Sigmoid colon (tissue), 4 donors: Measurements from ENCODE around the gene PHACTR3.

Source experiments
- EP300 ChIP-seq, 4 donors: sonication (generic); formaldehyde crosslinking; IDR thresholded peaks; one replicate each; pipeline ENCODE4 v1.6.1; 2017; ENCODE audit warnings: antibody characterized with exemption in 4 of 4
- POLR2A ChIP-seq, 2 donors: fragments of 450-650 bp; IDR thresholded peaks; one replicate each; pipeline ENCODE4 v1.6.1; 2016; ENCODE audit warnings: antibody characterized with exemption in 2 of 2, mild to moderate bottlenecking in 2 of 2, moderate library complexity in 2 of 2
- POLR2AphosphoS5 ChIP-seq, 4 donors: sonication (generic); formaldehyde crosslinking; IDR thresholded peaks; one replicate each; pipeline ENCODE4 v1.6.1; 2017; ENCODE audit warnings: antibody characterized with exemption in 4 of 4
- TF ChIP-seq, protein P1 (sequence below), 4 experiments: fragments of 450-650 bp in 3 of 4; fragments of 200-600 bp in 1 of 4; IDR thresholded peaks; one replicate each; pipeline ENCODE4 v1.5.1; 2016 to 2019; ENCODE audit warnings: antibody characterized with exemption in 4 of 4, mild to moderate bottlenecking in 3 of 4, moderate library complexity in 2 of 4

DNA sequence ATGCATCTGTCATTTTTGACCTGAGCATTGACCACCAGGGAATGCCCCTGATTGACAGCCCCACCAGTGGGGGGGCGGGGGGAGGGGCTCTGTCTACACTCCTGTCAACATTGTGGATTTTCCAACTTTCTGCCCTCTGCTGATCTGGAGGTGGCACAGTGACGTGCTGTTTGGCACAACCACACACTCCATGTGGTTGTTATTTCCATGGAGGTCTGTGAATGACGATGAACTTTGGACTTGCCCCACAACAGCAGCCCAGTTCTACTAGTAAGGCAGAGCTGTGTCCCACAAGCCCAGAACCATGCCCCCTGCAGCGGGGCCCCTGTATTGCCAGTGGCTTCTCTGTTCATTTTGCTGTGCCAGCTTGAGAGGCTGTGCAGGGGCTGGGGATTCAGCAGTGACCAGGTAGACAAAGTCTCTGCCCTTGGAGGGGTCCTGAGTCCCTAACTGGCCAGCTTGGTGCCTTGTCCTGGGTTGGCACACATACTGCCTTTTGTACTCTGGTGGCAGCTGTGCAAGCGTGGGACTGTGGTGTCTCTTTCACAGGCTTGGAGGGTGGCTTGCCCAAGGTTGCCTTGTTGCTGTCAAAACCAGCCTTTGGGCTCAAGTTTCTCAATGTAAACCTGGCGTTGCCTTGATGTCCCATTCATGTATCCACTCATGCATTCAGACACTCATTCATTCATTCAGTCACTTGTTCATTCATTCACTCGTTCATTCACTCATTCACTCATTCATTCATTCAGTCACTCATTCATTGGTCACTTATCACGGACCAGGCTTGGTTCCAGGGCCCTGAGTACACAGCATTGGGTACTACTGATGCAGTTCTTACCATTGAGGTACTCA, 220.6 kb downstream of the PHACTR3 start:
- TF ChIP-seq, protein P1, sequence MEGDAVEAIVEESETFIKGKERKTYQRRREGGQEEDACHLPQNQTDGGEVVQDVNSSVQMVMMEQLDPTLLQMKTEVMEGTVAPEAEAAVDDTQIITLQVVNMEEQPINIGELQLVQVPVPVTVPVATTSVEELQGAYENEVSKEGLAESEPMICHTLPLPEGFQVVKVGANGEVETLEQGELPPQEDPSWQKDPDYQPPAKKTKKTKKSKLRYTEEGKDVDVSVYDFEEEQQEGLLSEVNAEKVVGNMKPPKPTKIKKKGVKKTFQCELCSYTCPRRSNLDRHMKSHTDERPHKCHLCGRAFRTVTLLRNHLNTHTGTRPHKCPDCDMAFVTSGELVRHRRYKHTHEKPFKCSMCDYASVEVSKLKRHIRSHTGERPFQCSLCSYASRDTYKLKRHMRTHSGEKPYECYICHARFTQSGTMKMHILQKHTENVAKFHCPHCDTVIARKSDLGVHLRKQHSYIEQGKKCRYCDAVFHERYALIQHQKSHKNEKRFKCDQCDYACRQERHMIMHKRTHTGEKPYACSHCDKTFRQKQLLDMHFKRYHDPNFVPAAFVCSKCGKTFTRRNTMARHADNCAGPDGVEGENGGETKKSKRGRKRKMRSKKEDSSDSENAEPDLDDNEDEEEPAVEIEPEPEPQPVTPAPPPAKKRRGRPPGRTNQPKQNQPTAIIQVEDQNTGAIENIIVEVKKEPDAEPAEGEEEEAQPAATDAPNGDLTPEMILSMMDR (IDR thresholded peaks at IDR 0.05) = no peak
- TF ChIP-seq POLR2A (IDR thresholded peaks at IDR 0.05) (no peak), POLR2AphosphoS5 (IDR thresholded peaks at IDR 0.05) (no peak), EP300 (IDR thresholded peaks at IDR 0.05) (no peak)
